GM19467 (cell line): ENCODE data around the gene DDX24.

Experiments
- ATAC-seq: cut with Tn5 transposase; IDR thresholded peaks from one replicate; pipeline ENCODE4 v1.9.1; 2021; ENCODE audit warnings: mild to moderate bottlenecking, moderate library complexity; ENCODE audit not compliant: unreplicated experiment

The DDX24 gene

GRCh38 chr14:94115058-94115591 is 34.1 kb upstream of the DDX24 start:
- no peak for ATAC-seq

DNA sequence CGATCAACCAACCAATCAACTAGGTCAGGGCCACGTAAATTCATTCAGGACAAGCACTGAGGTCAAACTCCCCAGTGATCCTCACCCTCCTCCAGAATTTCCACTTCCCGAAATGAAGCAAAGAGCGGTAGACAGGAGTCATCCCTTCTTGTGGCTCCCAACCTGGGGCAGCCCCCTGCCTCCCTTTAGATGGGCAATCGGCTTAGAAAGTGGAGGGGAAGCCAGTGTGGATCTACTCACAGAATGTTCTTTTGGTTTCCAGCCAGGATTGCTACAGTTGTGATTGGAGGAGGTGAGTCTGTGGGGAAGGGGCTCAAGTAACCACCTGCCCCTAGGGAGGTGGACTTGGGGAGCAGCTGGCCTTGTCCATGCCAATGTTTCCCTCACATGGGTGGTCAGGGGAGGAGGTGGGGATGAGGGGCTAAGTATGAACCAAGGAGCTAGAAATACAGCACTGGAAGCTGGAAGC is 33.6 kb upstream of the DDX24 start:
- ATAC-seq = no peak

- ATAC-seq = no peak
These were observed 33.0 kb upstream of the DDX24 start for GRCh38 chr14:94113908-94114588.

- ATAC-seq = no peak
These were observed 32.5 kb upstream of the DDX24 start for GRCh38 chr14:94113490-94113889.

GRCh38 chr14:94113073-94113472 is 32.1 kb upstream of the DDX24 start:
- no peak for ATAC-seq

DNA sequence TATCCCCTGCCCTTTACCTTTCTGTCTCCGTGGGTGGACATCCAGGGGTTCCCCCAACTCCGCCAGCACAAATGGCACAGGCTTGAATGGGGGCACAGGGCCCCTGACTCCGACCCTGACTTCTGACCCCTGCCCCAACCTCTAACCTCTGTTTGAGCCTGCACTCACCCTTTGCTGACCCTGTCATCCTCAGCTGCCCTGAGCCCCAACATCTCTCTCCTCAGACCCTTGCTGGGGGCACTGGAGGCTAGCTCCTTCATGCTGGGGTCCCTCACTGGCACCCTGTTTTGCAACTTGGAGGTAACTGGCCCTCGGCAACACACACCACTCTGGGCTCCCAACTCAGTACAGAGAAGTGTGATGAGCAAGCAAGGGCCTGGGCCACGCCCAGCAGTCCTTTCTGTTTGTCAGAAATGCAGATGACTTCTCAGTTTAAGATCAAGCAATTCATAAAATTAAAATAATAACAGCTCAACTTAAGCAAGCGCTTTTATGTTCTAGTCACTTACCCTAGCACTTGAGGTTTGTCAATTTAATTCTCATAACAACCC is 31.6 kb upstream of the DDX24 start:
- ATAC-seq = no peak

GRCh38 chr14:94111276-94112095 is 30.5 kb upstream of the DDX24 start:
- ATAC-seq = no peak

DNA sequence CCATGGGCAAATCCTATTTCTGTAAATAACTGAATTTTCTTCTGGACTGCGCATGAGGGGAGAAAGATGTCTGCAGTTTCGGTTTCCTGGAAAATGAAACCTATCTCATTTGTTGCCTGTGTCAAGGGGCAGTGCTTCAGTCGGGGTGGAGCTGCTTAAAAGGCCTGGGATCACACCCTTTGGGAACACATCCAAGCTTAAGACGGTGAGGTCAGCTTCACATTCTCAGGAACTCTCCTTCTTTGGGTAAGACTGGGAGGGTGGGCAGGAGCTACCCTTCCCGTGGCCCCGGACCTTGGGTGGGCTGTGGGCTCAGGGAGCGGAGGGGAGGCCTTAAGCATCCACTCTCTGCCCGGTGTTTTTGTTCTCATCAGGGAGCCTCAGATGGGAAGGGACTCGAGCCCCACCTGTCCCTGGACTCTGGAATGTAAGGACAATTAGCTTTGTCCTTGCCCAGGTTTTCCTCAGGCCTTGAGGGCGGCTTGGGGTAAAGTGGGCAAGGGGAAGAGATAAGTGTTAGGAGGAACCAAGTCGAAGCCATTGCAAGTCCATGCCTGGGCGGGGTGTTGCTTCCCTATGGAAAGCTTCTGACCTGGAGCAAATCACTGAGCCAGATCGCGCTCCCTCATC is 29.7 kb upstream of the DDX24 start, which contains the start of gene IFI27:
Gene IFI27, plus strand, starts transcription at position 185 of the 630 bp plus-strand sequence.
- no peak for ATAC-seq

GRCh38 chr14:94109915-94110250 is 28.9 kb upstream of the DDX24 start:
- no peak for ATAC-seq

GRCh38 chr14:94104731-94105130 is 23.7 kb upstream of the DDX24 start:
- no peak for ATAC-seq

- no peak for ATAC-seq
These were observed 22.6 kb upstream of the DDX24 start for GRCh38 chr14:94103554-94104150.

DNA sequence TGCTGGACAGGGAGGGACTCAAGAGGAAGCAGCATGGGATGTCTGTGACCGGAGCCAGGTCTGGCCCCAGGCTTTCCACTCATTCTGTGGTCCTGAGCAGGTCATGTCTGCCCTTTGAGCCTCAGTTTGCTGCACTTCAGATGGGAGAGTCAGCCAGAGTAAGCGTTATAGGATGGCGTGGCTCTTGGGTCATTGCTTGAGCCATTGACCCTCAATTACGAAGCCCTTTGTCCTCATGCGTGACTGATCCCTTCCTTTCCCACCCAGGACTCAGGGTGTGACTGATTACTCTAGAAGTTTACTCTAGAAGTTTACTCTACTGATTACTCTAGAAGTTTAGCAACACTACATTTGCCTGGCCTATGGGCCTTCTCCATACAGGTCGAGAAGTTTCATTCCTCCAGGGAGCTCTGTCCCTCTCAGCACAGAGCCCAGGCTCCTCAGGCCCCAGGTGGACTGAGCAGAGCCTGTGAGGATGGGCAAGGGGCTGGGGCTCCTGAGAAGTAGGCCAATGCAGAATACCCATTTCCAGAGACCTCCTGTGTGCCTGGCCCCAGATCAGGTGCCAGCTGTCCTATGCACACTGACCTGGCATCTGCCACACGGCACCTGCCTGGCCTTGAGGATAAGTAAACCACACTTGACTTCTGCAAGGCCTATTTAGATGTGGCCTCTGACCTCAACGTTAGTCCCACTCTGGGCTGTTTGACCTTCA is 21.9 kb upstream of the DDX24 start:
- no peak for ATAC-seq

- no peak for ATAC-seq
These were observed 20.7 kb upstream of the DDX24 start for GRCh38 chr14:94101748-94102147.

DNA sequence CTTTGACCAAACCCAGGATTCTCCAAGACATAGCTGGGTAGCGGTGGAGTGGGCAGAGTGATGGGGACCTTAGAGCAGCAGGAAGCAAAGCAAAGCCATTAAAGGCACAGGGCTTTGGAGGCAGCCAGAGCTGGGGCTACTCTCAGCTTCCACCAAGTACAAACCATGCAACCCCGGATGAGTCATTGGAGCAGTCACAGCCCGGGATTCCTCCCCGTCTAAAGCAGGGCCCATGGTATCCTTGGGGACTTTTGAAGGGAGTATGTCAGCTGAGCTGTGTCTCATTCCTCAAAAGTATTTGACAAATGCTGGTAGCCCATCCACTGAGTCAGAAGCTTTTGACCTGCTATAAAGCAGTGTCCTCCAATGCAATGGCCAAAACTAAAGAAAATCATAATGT is 19.8 kb upstream of the DDX24 start:
- ATAC-seq = no peak

- no peak for ATAC-seq
These were observed 18.0 kb upstream of the DDX24 start for GRCh38 chr14:94099006-94099405.

GRCh38 chr14:94098326-94098992 is 17.5 kb upstream of the DDX24 start:
- no peak for ATAC-seq

DNA sequence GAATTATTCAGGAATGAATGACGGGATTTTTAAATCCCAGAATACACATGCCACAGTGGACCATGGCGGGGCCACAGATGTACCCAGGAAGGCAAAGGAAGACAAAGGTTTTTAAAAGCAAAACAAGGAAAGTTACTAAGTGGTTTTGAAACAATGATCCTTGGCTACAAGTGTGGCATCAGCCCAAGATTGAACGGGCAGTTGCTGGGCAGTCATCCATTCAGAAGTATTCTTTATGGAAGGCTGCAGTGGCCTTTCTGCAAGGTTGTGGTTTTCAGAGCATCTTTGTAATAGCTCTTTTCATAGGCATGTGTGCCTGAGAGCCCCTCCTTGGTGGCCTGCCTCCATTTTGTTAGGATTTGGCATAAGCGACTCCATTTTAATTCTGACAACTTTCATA is 16.1 kb upstream of the DDX24 start:
- no peak for ATAC-seq

GRCh38 chr14:94093418-94093817 is 12.4 kb upstream of the DDX24 start:
- ATAC-seq = no peak

DNA sequence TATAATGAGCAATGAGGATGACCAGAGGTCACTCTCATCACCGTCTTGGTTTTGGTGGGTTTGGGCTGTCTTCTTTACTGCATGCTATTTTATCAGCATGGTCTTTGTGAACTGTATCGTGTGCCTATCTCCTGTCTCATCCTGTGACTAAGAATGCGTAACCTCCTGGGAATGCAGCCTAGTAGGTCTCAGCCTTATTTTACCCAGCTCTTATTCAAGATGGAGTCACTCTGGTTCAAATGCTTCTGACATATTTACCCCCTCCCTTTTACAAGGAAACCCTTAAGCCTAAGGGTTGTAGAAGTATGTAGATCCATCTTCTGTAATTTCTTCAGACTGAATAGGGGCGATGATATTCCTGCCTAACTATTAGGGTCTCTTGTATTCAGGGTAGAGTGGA is 8.5 kb upstream of the DDX24 start:
- ATAC-seq = no peak

- ATAC-seq = no peak
These were observed 7.5 kb upstream of the DDX24 start for GRCh38 chr14:94088516-94088915.
